UCSD-AML1 (cell line): ENCODE measurements around the gene SEMA4D.

Source experiments
- DNase-seq: peaks from one replicate; lab custom pipeline; 2025; ENCODE audit not compliant: unreplicated experiment; lab: John Stamatoyannopoulos, UW

Gene SEMA4D

GRCh38 chr9:89390578-89391116, 107.3 kb downstream of the SEMA4D start:
- no peak for DNase-seq

GRCh38 chr9:89390068-89390555, 107.8 kb downstream of the SEMA4D start:
- no peak for DNase-seq

GRCh38 chr9:89388868-89389177, 109.1 kb downstream of the SEMA4D start:
- no peak for DNase-seq

- DNase-seq, result no peak
Measured at GRCh38 chr9:89388084-89388867, 109.6 kb downstream of the SEMA4D start.

- no peak for DNase-seq
Measured at GRCh38 chr9:89387197-89387849, 110.6 kb downstream of the SEMA4D start.

GRCh38 chr9:89386797-89387196, 111.1 kb downstream of the SEMA4D start:
- DNase-seq, result no peak

GRCh38 chr9:89386206-89386605, 111.7 kb downstream of the SEMA4D start:
- no peak for DNase-seq

GRCh38 chr9:89384783-89385182, 113.1 kb downstream of the SEMA4D start:
- DNase-seq, result no peak

- DNase-seq, result no peak
Measured at GRCh38 chr9:89383721-89384300, 114.1 kb downstream of the SEMA4D start.

- DNase-seq, result no peak
Measured at GRCh38 chr9:89383030-89383720, 114.7 kb downstream of the SEMA4D start.

GRCh38 chr9:89382026-89382986, 115.6 kb downstream of the SEMA4D start:
- no peak for DNase-seq

- DNase-seq, result no peak
Measured at GRCh38 chr9:89381308-89381609, 116.7 kb downstream of the SEMA4D start.

GRCh38 chr9:89380437-89381307, 117.2 kb downstream of the SEMA4D start:
- no peak for DNase-seq

GRCh38 chr9:89379508-89380115, 118.3 kb downstream of the SEMA4D start:
- no peak for DNase-seq

- no peak for DNase-seq
Measured at GRCh38 chr9:89379031-89379430, 118.9 kb downstream of the SEMA4D start.

- no peak for DNase-seq
Measured at GRCh38 chr9:89378541-89378940, 119.4 kb downstream of the SEMA4D start.

GRCh38 chr9:89377411-89377810, 120.5 kb downstream of the SEMA4D start:
- no peak for DNase-seq

GRCh38 chr9:89376741-89377351, 121.1 kb downstream of the SEMA4D start:
- no peak for DNase-seq

- no peak for DNase-seq
Measured at GRCh38 chr9:89376286-89376685, 121.6 kb downstream of the SEMA4D start.
